DMS 273 (cell line): ENCODE results near the gene KLF11.

ENCODE experiments used
- DNase-seq: peaks from one replicate; lab custom pipeline; 2025; ENCODE audit not compliant: unreplicated experiment; lab: John Stamatoyannopoulos, UW

The KLF11 gene

GRCh38 chr2:10039658-10040410 lies 3.5 kb upstream of the KLF11 start:
- DNase-seq, result peak; percentile 59

GRCh38 chr2:10041711-10042110 lies 1.6 kb upstream of the KLF11 start:
- DNase-seq, result no peak

DNA sequence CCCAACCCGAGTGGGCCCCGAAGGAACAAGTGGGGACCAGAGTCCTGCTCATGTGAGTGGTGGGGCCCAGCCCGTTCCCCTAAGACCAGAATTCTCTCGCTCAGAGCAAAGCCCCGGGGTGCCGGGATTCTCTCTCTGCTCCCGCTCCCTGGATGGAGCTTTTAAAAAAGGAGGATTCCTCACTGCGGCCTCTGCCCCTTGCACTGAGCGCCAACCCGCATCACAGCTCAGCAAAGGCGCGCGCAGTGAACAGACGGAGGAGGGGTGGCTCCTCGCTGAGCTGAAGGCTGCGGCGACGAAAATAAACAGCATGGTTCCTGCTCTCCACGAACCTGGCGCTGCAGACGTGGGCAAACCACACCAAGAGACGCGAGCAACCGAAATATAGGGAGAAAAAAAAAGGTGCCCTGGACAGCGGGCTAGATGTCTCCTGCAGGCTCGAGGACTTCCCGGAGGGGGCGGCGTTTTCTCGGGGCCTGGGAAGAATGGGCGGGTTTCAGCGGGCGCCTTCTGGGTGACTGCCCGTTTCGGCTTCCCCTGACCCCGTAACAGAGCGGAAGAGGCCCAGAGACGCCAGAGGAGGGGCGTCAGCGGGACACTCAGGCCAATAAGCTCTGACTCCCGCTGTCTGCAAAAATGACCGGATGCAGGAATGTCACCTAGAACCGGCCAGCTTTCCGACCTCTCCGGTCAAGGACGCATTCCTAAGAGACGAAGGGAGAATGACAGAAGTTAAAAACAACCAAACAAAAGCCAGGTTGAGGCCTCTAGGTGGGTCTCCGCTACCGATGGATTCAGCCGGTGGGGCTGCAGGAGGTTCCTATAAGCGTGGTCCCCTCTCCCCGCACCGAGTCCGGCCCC lies 819 bp upstream of the KLF11 start:
- no peak for DNase-seq

DNA sequence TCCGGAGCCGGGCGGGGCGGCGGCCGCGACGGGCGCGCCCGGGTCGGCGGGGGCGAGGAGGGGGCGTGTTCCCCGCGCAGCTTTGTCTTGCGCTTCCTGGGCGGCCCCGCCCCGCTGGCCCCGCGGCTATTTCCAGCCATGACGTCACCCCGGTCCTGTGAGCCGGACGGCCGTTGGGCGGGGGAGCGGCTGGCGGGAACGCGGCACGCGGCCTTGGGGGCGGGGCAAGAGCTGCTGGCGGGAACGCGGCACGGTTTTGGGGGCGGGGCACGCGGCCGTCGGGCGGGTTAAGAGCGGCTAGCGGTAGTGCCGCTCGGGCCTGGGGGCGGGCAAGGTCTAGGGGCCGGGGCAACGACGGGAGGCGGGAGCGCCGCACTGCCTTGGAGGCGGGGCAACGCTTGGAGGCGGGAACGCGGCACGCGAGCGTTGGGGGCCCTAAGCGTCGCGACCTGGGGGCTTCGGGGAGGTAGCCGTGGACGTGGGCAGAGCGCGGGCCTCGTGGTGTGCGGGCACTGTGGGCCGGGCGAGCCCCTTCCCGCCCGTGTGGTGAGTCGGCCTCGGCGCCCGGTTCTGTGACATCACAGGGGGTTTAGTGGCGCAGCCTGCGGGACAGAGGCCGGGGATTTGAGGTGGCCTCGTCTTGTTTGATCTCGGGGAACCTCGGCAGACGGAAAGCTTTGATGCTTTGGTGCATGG lies 704 bp downstream of the KLF11 start:
- peak; percentile 95 for DNase-seq

GRCh38 chr2:10045561-10046355 lies 2.4 kb downstream of the KLF11 start:
- peak; percentile 25 for DNase-seq

DNA sequence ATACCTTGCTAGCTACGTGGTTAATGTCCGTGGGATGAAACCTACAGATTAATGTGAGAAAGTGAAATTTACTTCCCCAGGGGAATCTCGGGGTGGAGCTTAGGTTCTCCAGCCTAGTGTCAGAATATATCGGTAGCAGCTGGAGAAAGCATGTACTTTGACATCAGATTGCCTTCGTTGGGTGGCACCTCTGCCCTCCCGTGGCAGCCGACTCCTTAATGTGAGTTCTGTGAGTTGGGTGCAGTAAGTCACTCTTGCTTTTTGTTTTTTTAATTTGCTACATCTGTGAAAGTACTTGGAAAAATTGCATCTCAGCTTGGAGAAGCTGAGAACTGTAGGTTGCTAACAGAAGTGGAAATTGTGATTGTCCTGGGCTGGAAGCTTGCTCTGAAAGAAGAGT lies 3.6 kb downstream of the KLF11 start:
- no peak for DNase-seq

GRCh38 chr2:10047616-10048500 lies 4.5 kb downstream of the KLF11 start:
- no peak for DNase-seq

- DNase-seq, result peak; percentile 71
Observed at GRCh38 chr2:10048501-10049171, 5.3 kb downstream of the KLF11 start.

DNA sequence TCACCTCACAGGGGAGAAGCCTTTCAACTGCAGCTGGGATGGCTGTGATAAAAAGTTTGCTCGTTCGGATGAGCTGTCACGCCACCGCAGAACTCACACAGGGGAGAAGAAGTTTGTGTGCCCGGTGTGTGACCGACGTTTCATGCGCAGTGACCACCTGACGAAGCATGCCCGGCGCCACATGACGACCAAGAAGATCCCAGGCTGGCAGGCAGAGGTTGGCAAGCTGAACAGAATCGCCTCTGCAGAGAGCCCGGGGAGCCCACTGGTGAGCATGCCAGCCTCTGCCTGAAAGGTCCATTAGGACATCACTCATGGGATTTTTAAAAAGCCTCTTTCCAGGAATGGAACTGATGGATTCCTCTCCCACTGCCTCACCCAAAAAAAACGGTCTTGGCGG lies 8.9 kb downstream of the KLF11 start:
- no peak for DNase-seq

GRCh38 chr2:10053351-10053750 lies 10.0 kb downstream of the KLF11 start:
- DNase-seq, result no peak

- no peak for DNase-seq
Observed at GRCh38 chr2:10054424-10054823, 11.1 kb downstream of the KLF11 start.

DNA sequence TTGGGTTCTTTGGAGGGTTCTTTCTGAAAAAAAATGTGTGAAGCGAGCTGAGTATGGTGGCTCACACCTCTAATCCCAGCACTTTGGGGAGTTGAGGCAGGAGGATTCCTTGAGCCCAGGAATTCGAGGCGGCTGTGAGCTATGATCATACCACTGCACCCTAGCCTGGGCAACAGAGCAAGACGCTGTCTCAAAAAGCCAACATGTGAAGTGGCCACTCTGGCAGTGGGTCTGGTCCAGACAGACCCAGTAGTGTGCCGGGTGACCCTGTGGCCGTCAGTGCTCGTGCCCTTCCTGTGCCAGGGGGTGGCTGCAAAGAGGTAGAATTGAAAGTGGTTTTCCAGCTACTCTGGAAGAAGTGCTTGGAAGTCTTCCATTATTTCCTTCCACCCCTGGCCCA lies 11.6 kb downstream of the KLF11 start:
- no peak for DNase-seq

- DNase-seq, result no peak
Observed at GRCh38 chr2:10056439-10056838, 13.1 kb downstream of the KLF11 start.

GRCh38 chr2:10057231-10058107 lies 14.1 kb downstream of the KLF11 start:
- peak; percentile 80 for DNase-seq

DNA sequence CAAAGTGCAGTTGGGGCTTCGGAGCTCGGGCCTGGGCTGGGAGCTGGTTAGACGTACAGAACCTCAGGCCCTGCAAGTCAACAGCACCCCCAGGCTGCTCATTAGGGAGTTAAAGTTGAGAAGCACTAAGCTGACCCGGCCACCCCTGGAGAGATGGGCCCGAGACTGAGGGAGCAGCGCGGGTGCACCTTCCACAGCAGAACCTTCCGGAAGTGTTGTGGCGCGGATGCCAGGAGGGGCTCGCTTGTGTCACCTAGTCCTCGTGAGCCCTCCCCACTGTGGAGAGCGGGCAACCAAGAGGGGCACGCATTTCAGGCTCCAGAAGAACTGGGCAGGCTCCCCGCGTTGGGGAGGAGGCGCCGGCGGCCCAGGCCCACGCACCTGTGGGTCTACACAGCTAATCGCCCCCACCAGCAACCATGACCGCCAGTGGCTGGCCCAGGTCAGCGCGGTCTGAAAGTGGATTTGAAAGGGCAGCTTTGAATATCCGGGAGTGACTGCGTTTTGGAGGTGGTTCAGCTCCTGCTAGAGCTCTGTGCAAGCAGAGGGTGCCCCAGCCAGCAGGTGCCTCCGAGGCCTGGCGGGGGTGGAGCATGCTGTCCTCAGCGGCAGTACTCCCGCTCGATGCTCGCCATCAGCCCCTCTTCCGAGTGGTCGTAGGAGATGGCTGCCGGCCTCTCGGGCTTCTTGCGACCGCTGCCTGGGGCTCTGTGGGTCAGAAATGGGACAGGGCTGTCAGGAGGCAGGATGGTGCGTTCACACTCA lies 15.1 kb downstream of the KLF11 start:
- peak; percentile 31 for DNase-seq

- DNase-seq, result no peak
Observed at GRCh38 chr2:10059016-10059351, 15.6 kb downstream of the KLF11 start.

GRCh38 chr2:10059552-10060335 lies 16.4 kb downstream of the KLF11 start:
- no peak for DNase-seq
